NCI-H1694 (cell line): Measurements from ENCODE around the gene MRPL38.
"Not testable (repeated sequence)": the region's sequence is repeated elsewhere in the genome, so short reads cannot be mapped to it uniquely, and the experiment has no call there.

Experiments used
- DNase-seq: peaks from one replicate; lab custom pipeline; 2025; lab: John Stamatoyannopoulos, UW

The MRPL38 gene

GRCh38 chr17:75854101-75854748 lies 50.5 kb downstream of the MRPL38 start:
- DNase-seq, result no peak

GRCh38 chr17:75853433-75853832 lies 51.3 kb downstream of the MRPL38 start:
- DNase-seq, result no peak

GRCh38 chr17:75851693-75851991 lies 53.0 kb downstream of the MRPL38 start:
- not testable (repeated sequence) for DNase-seq

- DNase-seq, result no peak
These were observed 53.6 kb downstream of the MRPL38 start for GRCh38 chr17:75850928-75851692.

GRCh38 chr17:75849724-75850123 lies 55.0 kb downstream of the MRPL38 start:
- DNase-seq, result no peak

- DNase-seq, result no peak
These were observed 55.4 kb downstream of the MRPL38 start for GRCh38 chr17:75849279-75849646.
